Endothelial cell of umbilical vein (primary cell): Measurements from ENCODE around the gene ADH1A. TPM values are rescaled to one million over a fixed set of nuclear protein-coding genes. Genes with fewer than 3 reads are reported as not detected.

ENCODE experiments used
- BruUV-seq: library from RNA; stranded (reverse); fragments of 400-500 nt; replicated peaks from 2 replicates; lab custom pipeline; 2021; lab: Mats Ljungman, UMichigan
- CTCF ChIA-PET: fragments of 300-600, 350-600 bp; sonication (Branson Sonifier 250); formaldehyde crosslinking; loops from one replicate; lab custom pipeline; 2021; ENCODE audit warnings: antibody characterized with exemption, inconsistent platforms; lab: Charles Lee
- POLR2A ChIA-PET: fragments of 300-600, 350-600 bp; sonication (Branson Sonifier 250); formaldehyde crosslinking; loops from one replicate; lab custom pipeline; 2021; ENCODE audit warnings: antibody characterized with exemption, inconsistent platforms; lab: Charles Lee
- DNase-seq: peaks from one replicate; pipeline ENCODE4 v3.0.0-alpha.2; 2011; ENCODE audit warnings: low read depth, low spot score
- FAIRE-seq: peaks from 2 replicates; lab custom pipeline; 2011; peaks lifted over from hg19 to GRCh38; lab: Jason Lieb, UNC
- H2AFZ ChIP-seq: 2 replicates; pipeline ENCODE4 v1.6.0; 2012; ENCODE audit warnings: low read depth, low read length, control low read depth, inconsistent platforms
- H3K27ac ChIP-seq: 2 replicates; pipeline ENCODE4 v1.5.1; 2011; ENCODE audit warnings: low read depth, mild to moderate bottlenecking, control low read depth, low read length, moderate library complexity; ENCODE audit not compliant: insufficient read depth
- H3K27me3 ChIP-seq, 2 experiments: 2 replicates each; pipeline versions ENCODE4 v1.6.0 to v1.6.1; 2011; ENCODE audit warnings: low read length in 2 of 2, mixed read lengths in 1 of 2; ENCODE audit not compliant: control insufficient read depth in 2 of 2, insufficient read depth in 2 of 2
- H3K36me3 ChIP-seq, 2 experiments: 2 replicates in 1 of 2; 3 replicates in 1 of 2; pipeline ENCODE4 v1.5.1; 2011; ENCODE audit warnings: low read length in 2 of 2, mild to moderate bottlenecking in 1 of 2, moderate library complexity in 1 of 2; ENCODE audit not compliant: control insufficient read depth in 2 of 2, insufficient read depth in 2 of 2; ENCODE audit errors: extremely low read depth in 1 of 2
- H3K4me1 ChIP-seq: 3 replicates; pipeline ENCODE4 v1.5.1; 2011; ENCODE audit warnings: mild to moderate bottlenecking, low read length; ENCODE audit not compliant: control insufficient read depth, insufficient read depth; ENCODE audit errors: extremely low read depth
- H3K4me2 ChIP-seq: 2 replicates; pipeline ENCODE4 v1.6.1; 2011; ENCODE audit warnings: low read length, control low read depth, mixed read lengths; ENCODE audit not compliant: insufficient read depth
- H3K4me3 ChIP-seq, 3 experiments: fragments of 200-600 bp in 1 of 3; sonication (generic), shearing (Covaris generic) in 1 of 3; replicated peaks in 1 of 3; 2 replicates each; pipeline ENCODE4 v1.5.1; 2011 to 2016; ENCODE audit warnings: control low read depth in 3 of 3, low read length in 3 of 3, mild to moderate bottlenecking in 2 of 3, inconsistent platforms in 1 of 3, low read depth in 1 of 3, moderate library complexity in 1 of 3; ENCODE audit not compliant: insufficient read depth in 1 of 3
- H3K79me2 ChIP-seq: 2 replicates; pipeline ENCODE4 v1.6.0; 2012; ENCODE audit warnings: low read length, inconsistent platforms; ENCODE audit not compliant: control insufficient read depth, insufficient read depth
- H3K9ac ChIP-seq: replicated peaks from 2 replicates; pipeline ENCODE3; 2011; ENCODE audit warnings: low read length, control low read depth; ENCODE audit not compliant: insufficient read depth; ENCODE audit errors: extremely low read depth
- H3K9me1 ChIP-seq: replicated peaks from 3 replicates; pipeline ENCODE4 v1.6.0; 2011; ENCODE audit warnings: mild to moderate bottlenecking, low read length; ENCODE audit not compliant: control insufficient read depth, insufficient read depth; ENCODE audit errors: extremely low read depth
- H3K9me3 ChIP-seq: replicated peaks from 2 replicates; pipeline ENCODE4 v1.5.1; 2012; ENCODE audit warnings: low read length, inconsistent platforms; ENCODE audit not compliant: control insufficient read depth, insufficient read depth
- H4K20me1 ChIP-seq: replicated peaks from 2 replicates; pipeline ENCODE3; 2011; ENCODE audit warnings: mild to moderate bottlenecking, low read length; ENCODE audit not compliant: control insufficient read depth, insufficient read depth; ENCODE audit errors: extremely low read depth
- CTCF ChIP-seq, 2 donors: IDR thresholded peaks; 1 replicate in 1 of 2; 2 replicates in 1 of 2; pipeline ENCODE4 v1.5.1; 2011; ENCODE audit warnings: low read length in 2 of 2, mild to moderate bottlenecking in 2 of 2, moderate library complexity in 2 of 2, control low read depth in 1 of 2, inconsistent platforms in 1 of 2, low read depth in 1 of 2; ENCODE audit not compliant: insufficient read depth in 1 of 2; ENCODE audit errors: extremely low read depth in 1 of 2
- EZH2 ChIP-seq: IDR thresholded peaks from 2 replicates; pipeline ENCODE4 v1.6.1; 2012; ENCODE audit warnings: borderline replicate concordance, low read depth, mild to moderate bottlenecking, moderate library complexity, low read length, inconsistent platforms; ENCODE audit not compliant: severe bottlenecking
- FOS ChIP-seq: IDR thresholded peaks from 2 replicates; pipeline ENCODE4 v1.6.1; 2011; ENCODE audit warnings: mild to moderate bottlenecking, low read length, moderate library complexity, borderline replicate concordance; ENCODE audit not compliant: insufficient read depth
- GATA2 ChIP-seq: IDR thresholded peaks from 2 replicates; pipeline ENCODE4 v1.7.0; 2011; ENCODE audit warnings: low read depth, mild to moderate bottlenecking, moderate library complexity, mixed read lengths, low read length; ENCODE audit not compliant: insufficient read length, insufficient read depth
- JUN ChIP-seq: IDR thresholded peaks from 2 replicates; pipeline ENCODE4 v1.6.1; 2011; ENCODE audit warnings: borderline replicate concordance, low read depth; ENCODE audit not compliant: insufficient read length, insufficient read depth
- MAX ChIP-seq: IDR thresholded peaks from 2 replicates; pipeline ENCODE4 v1.6.1; 2011; ENCODE audit not compliant: insufficient read depth, insufficient read length
- MYC ChIP-seq: IDR thresholded peaks from one replicate; pipeline ENCODE4 v1.6.1; 2011; ENCODE audit warnings: mild to moderate bottlenecking, low read depth, low read length
- POLR2A ChIP-seq: IDR thresholded peaks from 2 replicates; pipeline ENCODE4 v1.6.1; 2012; ENCODE audit warnings: low read depth, mild to moderate bottlenecking, control low read depth, low read length
- POLR2AphosphoS5 ChIP-seq: IDR thresholded peaks from 2 replicates; pipeline ENCODE4 v1.6.1; 2012; ENCODE audit warnings: low read depth, mild to moderate bottlenecking, control low read depth, low read length, moderate library complexity; ENCODE audit not compliant: insufficient read depth
- dilution Hi-C: fragments of 300-500 bp; cut with MboI; formaldehyde crosslinking; loops from one replicate; pipeline ENCODE4 v1.15.0; 2019; ENCODE audit warnings: low sequenced_read_pairs; ENCODE audit not compliant: extremely low pct_ligation_motif_present
- intact Hi-C: fragments of 100-400 bp; cut with micrococcal nuclease; formaldehyde crosslinking; loops from one replicate; pipeline ENCODE4 v1.10.0; 2022
- polyA plus RNA-seq, 4 experiments: library from polyadenylated mRNA; depleted of rRNA in 3 of 4; stranded (reverse) in 3 of 4; unstranded in 1 of 4; fragments of >200 nt; gene quantifications; 2 replicates each; pipeline versions ENCODE4 v1.2.1 to v1.2.3, GENCODE V29; 2011 to 2012; ENCODE audit warnings: missing spikeins in 1 of 4
- total RNA-seq: library from RNA; stranded (reverse); gene quantifications from 2 replicates; pipeline ENCODE4 v1.2.3, GENCODE V29; 2021

ADH1A gene
- total and polyA plus RNA-seq, 2 donors (not counting 3 experiments of a cell fraction or from before 2014, with no cell fraction given) = not detected

GRCh38 chr4:99235955-99236354 is 54.8 kb downstream of the ADH1A start:
- no TSS peak for BruUV-seq
- Histone ChIP-seq H3K36me3 (no peaks in the 10 kb centered on the region), H3K9me1 (no peaks in the 10 kb centered on the region), H3K27me3 (no peaks in the 10 kb centered on the region), H2AFZ (no peak overlapping the region), H4K20me1 (no peaks in the 10 kb centered on the region), H3K9ac (no peak overlapping the region), H3K4me2 (no peak overlapping the region), H3K79me2 (no peaks in the 10 kb centered on the region), H3K4me3 (no peak overlapping the region), H3K27ac (no peak overlapping the region), H3K9me3 (no peaks in the 10 kb centered on the region), H3K4me1 (no peaks in the 10 kb centered on the region)
- intact Hi-C loops (no loop called here), dilution Hi-C loops (no loop called here)
- ChIA-PET POLR2A (no interaction called here), CTCF (no interaction called here)
- FAIRE-seq (no peak), DNase-seq (no peak)
- TF ChIP-seq CTCF (IDR thresholded peaks at IDR 0.05; ENCODE audit: extremely low read depth in 1 of 2, insufficient read depth in 1 of 2, low read depth in 1 of 2, low read length in 2 of 2) = no peak
- no peak for TF ChIP-seq POLR2A
- no peak for TF ChIP-seq POLR2AphosphoS5
- no peak for TF ChIP-seq JUN
- TF ChIP-seq FOS = no peak
- TF ChIP-seq EZH2 = no peak
- no peak for TF ChIP-seq GATA2
- TF ChIP-seq MAX = no peak
- no peak for TF ChIP-seq MYC
